ENCODE data around the gene NUP85.
A peak's percentile ranks its signal among the peaks of the same experiment; 100 is the strongest.
"Not testable (repeated sequence)": the region's sequence is repeated elsewhere in the genome, so short reads cannot be mapped to it uniquely, and the experiment has no call there.

The NUP85 gene

GRCh38 chr17:75249564-75249963 lies 44.1 kb downstream of the NUP85 start:
- peaks cover 11% of the 10 kb centered on the region for H3K79me2 ChIP-seq (ENCODE audit: insufficient read depth, low read length)

GRCh38 chr17:75250009-75250471 lies 44.6 kb downstream of the NUP85 start:
- TF ChIP-seq CTCF (IDR thresholded peaks at IDR 0.05; ENCODE audit: low read length) = no peak
- no peak for TF ChIP-seq EZH2 (IDR thresholded peaks at IDR 0.05; ENCODE audit: borderline replicate concordance, low read length)
- Histone ChIP-seq H3K79me2 (ENCODE audit: insufficient read depth, low read length) (peaks cover 11% of the 10 kb centered on the region), H2AFZ (ENCODE audit: low read length) (no peak overlapping the region), H3K4me2 (ENCODE audit: low read length) (no peak overlapping the region), H3K9me2 (ENCODE audit: low read depth, low read length) (no peaks in the 10 kb centered on the region), H3K27ac (ENCODE audit: low read depth, low read length, poor library complexity, severe bottlenecking) (peak overlapping the region; percentile 13), H3K36me3 (ENCODE audit: insufficient read depth, low read length) (peaks cover 16% of the 10 kb centered on the region; the same call in 1 of the 2 replicates), H3F3A (ENCODE audit: insufficient read depth, low read length) (no peaks in the 10 kb centered on the region), H3K4me3 (ENCODE audit: low read depth, low read length, poor library complexity, severe bottlenecking) (no peak overlapping the region), H3K9ac (ENCODE audit: low read length) (no peak overlapping the region), H3K4me1 (ENCODE audit: insufficient read depth, low read length, severe bottlenecking) (peaks cover 42% of the 10 kb centered on the region), H3K9me3 (ENCODE audit: low read length) (no peaks in the 10 kb centered on the region), H4K20me1 (ENCODE audit: insufficient read depth, low read length) (no peaks in the 10 kb centered on the region), H3K27me3 (ENCODE audit: insufficient read depth, low read length) (no peaks in the 10 kb centered on the region)

More at GRCh38 chr17:75249564-75249963, 44.1 kb downstream of the NUP85 start:
- peaks cover 17% of the 10 kb centered on the region; the same call in 1 of the 2 replicates for H3K36me3 ChIP-seq (ENCODE audit: insufficient read depth, low read length)
- no peak overlapping the region for H3K4me3 ChIP-seq (ENCODE audit: low read depth, low read length, poor library complexity, severe bottlenecking)
- no peak overlapping the region for H3K27ac ChIP-seq (ENCODE audit: low read depth, low read length, poor library complexity, severe bottlenecking)
- no peaks in the 10 kb centered on the region for H3K9me2 ChIP-seq (ENCODE audit: low read depth, low read length)
- H3K27me3 ChIP-seq (ENCODE audit: insufficient read depth, low read length) = no peaks in the 10 kb centered on the region
- no peak overlapping the region for H2AFZ ChIP-seq (ENCODE audit: low read length)
- no peak overlapping the region for H3K4me2 ChIP-seq (ENCODE audit: low read length)
- TF ChIP-seq EZH2 (IDR thresholded peaks at IDR 0.05; ENCODE audit: borderline replicate concordance, low read length) = no peak
- TF ChIP-seq CTCF (IDR thresholded peaks at IDR 0.05; ENCODE audit: low read length) = no peak
- H3K9ac ChIP-seq (ENCODE audit: low read length) = no peak overlapping the region
- H3K4me1 ChIP-seq (ENCODE audit: insufficient read depth, low read length, severe bottlenecking) = peaks cover 47% of the 10 kb centered on the region
- H3F3A ChIP-seq (ENCODE audit: insufficient read depth, low read length) = peaks cover 3% of the 10 kb centered on the region; the same call in 1 of the 2 replicates
- H3K9me3 ChIP-seq (ENCODE audit: low read length) = no peaks in the 10 kb centered on the region
- H4K20me1 ChIP-seq (ENCODE audit: insufficient read depth, low read length) = no peaks in the 10 kb centered on the region

- TF ChIP-seq EZH2 (IDR thresholded peaks at IDR 0.05; ENCODE audit: borderline replicate concordance, low read length) (no peak), CTCF (IDR thresholded peaks at IDR 0.05; ENCODE audit: low read length) (no peak)
- Histone ChIP-seq H4K20me1 (ENCODE audit: insufficient read depth, low read length) (no peaks in the 10 kb centered on the region), H3K27me3 (ENCODE audit: insufficient read depth, low read length) (no peaks in the 10 kb centered on the region), H3K9me3 (ENCODE audit: low read length) (no peaks in the 10 kb centered on the region), H3K79me2 (ENCODE audit: insufficient read depth, low read length) (peaks cover 11% of the 10 kb centered on the region), H3K4me1 (ENCODE audit: insufficient read depth, low read length, severe bottlenecking) (peaks cover 27% of the 10 kb centered on the region), H3F3A (ENCODE audit: insufficient read depth, low read length) (no peaks in the 10 kb centered on the region), H2AFZ (ENCODE audit: low read length) (no peak overlapping the region), H3K9me2 (ENCODE audit: low read depth, low read length) (no peaks in the 10 kb centered on the region), H3K9ac (ENCODE audit: low read length) (no peak overlapping the region; the same call in 1 of the 2 replicates), H3K4me3 (ENCODE audit: low read depth, low read length, poor library complexity, severe bottlenecking) (no peak overlapping the region), H3K27ac (ENCODE audit: low read depth, low read length, poor library complexity, severe bottlenecking) (peak overlapping the region; percentile 59), H3K4me2 (ENCODE audit: low read length) (peak overlapping the region; percentile 4; the same call in 1 of the 2 replicates), H3K36me3 (ENCODE audit: insufficient read depth, low read length) (no peaks in the 10 kb centered on the region)
Measured at GRCh38 chr17:75252039-75252816, 46.7 kb downstream of the NUP85 start.

GRCh38 chr17:75255954-75256698 lies 50.6 kb downstream of the NUP85 start:
- H2AFZ ChIP-seq (ENCODE audit: low read length); H3K9me2 ChIP-seq (ENCODE audit: low read depth, low read length); H3K9ac ChIP-seq (ENCODE audit: low read length); H3K27me3 ChIP-seq (ENCODE audit: insufficient read depth, low read length); H3K27ac ChIP-seq (ENCODE audit: low read depth, low read length, poor library complexity, severe bottlenecking); H3K9me3 ChIP-seq (ENCODE audit: low read length); H4K20me1 ChIP-seq (ENCODE audit: insufficient read depth, low read length); H3K4me2 ChIP-seq (ENCODE audit: low read length); H3F3A ChIP-seq (ENCODE audit: insufficient read depth, low read length); H3K4me3 ChIP-seq (ENCODE audit: low read depth, low read length, poor library complexity, severe bottlenecking); H3K36me3 ChIP-seq (ENCODE audit: insufficient read depth, low read length): not testable (repeated sequence)
- Histone ChIP-seq H3K79me2 (ENCODE audit: insufficient read depth, low read length) (peaks cover 35% of the 10 kb centered on the region), H3K4me1 (ENCODE audit: insufficient read depth, low read length, severe bottlenecking) (peaks cover 27% of the 10 kb centered on the region)

GRCh38 chr17:75257228-75257627 lies 51.7 kb downstream of the NUP85 start:
- not testable (repeated sequence) for H3K27ac ChIP-seq (ENCODE audit: low read depth, low read length, poor library complexity, severe bottlenecking); H3K27me3 ChIP-seq (ENCODE audit: insufficient read depth, low read length); H3K9me2 ChIP-seq (ENCODE audit: low read depth, low read length); H3K4me2 ChIP-seq (ENCODE audit: low read length); H3K4me3 ChIP-seq (ENCODE audit: low read depth, low read length, poor library complexity, severe bottlenecking); H2AFZ ChIP-seq (ENCODE audit: low read length); H3K36me3 ChIP-seq (ENCODE audit: insufficient read depth, low read length); H3K9me3 ChIP-seq (ENCODE audit: low read length); H4K20me1 ChIP-seq (ENCODE audit: insufficient read depth, low read length); H3F3A ChIP-seq (ENCODE audit: insufficient read depth, low read length); H3K9ac ChIP-seq (ENCODE audit: low read length)
- Histone ChIP-seq H3K79me2 (ENCODE audit: insufficient read depth, low read length) (peaks cover 32% of the 10 kb centered on the region), H3K4me1 (ENCODE audit: insufficient read depth, low read length, severe bottlenecking) (peaks cover 17% of the 10 kb centered on the region)

Data from OCI-LY1 (cell line).